ENCODE results near the gene SPATA3.

DNA sequence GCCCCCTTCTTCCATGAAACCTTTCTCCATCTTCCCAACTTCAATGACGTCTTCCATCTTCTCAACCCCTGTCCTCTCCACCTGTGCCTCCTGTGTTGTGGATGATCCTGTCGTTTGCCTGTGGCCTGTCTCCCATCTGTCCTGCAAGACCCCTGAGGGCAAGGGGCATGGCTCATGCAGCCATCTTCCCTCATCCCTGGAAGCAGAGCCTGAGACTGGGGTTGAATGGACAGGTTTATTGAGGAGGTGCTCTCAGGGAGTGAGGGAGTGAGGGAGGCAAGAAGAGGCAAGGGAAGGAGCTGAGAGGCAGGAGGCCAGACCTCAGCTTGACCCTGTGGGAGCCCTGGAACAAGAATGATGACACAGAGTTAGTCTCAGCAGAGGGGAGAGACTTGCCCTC, 7.3 kb downstream of the SPATA3 start:
- TF ChIP-seq CREB1 (IDR thresholded peaks at IDR 0.05; ENCODE audit: low read depth) (no peak), TCF12 (IDR thresholded peaks at IDR 0.05; ENCODE audit: low read depth) (no peak), RAD21 (IDR thresholded peaks at IDR 0.05; ENCODE audit: low read depth) (no peak), EP300 (IDR thresholded peaks at IDR 0.05; ENCODE audit: borderline replicate concordance) (no peak)
- TF ChIP-seq, protein P1, sequence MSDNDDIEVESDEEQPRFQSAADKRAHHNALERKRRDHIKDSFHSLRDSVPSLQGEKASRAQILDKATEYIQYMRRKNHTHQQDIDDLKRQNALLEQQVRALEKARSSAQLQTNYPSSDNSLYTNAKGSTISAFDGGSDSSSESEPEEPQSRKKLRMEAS (IDR thresholded peaks at IDR 0.05), result no peak
- TF ChIP-seq, protein P2, sequence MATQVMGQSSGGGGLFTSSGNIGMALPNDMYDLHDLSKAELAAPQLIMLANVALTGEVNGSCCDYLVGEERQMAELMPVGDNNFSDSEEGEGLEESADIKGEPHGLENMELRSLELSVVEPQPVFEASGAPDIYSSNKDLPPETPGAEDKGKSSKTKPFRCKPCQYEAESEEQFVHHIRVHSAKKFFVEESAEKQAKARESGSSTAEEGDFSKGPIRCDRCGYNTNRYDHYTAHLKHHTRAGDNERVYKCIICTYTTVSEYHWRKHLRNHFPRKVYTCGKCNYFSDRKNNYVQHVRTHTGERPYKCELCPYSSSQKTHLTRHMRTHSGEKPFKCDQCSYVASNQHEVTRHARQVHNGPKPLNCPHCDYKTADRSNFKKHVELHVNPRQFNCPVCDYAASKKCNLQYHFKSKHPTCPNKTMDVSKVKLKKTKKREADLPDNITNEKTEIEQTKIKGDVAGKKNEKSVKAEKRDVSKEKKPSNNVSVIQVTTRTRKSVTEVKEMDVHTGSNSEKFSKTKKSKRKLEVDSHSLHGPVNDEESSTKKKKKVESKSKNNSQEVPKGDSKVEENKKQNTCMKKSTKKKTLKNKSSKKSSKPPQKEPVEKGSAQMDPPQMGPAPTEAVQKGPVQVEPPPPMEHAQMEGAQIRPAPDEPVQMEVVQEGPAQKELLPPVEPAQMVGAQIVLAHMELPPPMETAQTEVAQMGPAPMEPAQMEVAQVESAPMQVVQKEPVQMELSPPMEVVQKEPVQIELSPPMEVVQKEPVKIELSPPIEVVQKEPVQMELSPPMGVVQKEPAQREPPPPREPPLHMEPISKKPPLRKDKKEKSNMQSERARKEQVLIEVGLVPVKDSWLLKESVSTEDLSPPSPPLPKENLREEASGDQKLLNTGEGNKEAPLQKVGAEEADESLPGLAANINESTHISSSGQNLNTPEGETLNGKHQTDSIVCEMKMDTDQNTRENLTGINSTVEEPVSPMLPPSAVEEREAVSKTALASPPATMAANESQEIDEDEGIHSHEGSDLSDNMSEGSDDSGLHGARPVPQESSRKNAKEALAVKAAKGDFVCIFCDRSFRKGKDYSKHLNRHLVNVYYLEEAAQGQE (IDR thresholded peaks at IDR 0.05; ENCODE audit: low read depth), result no peak
